ENCODE data around the gene SLC25A21.

SLC25A21 gene

GRCh38 chr14:37035401-37035800 is 137.0 kb downstream of the SLC25A21 start:
- ATAC-seq = no peak
- no peak for TF ChIP-seq RARB (CRISPR knock-in tag; IDR thresholded peaks at IDR 0.05)
- TF ChIP-seq ZFP30 (CRISPR knock-in tag; IDR thresholded peaks at IDR 0.05) = no peak
- no peak for TF ChIP-seq ZFP3 (CRISPR knock-in tag; IDR thresholded peaks at IDR 0.05)
- TF ChIP-seq TCF4 (CRISPR knock-in tag; IDR thresholded peaks at IDR 0.05; ENCODE audit: borderline replicate concordance) = no peak
- no peak for TF ChIP-seq ZNF8 (CRISPR knock-in tag; IDR thresholded peaks at IDR 0.05)
- TF ChIP-seq ESRRG (CRISPR knock-in tag; IDR thresholded peaks at IDR 0.05) = no peak
- TF ChIP-seq ZC3H10 (CRISPR knock-in tag; IDR thresholded peaks at IDR 0.05) = no peak
- no peak for TF ChIP-seq SNAI2 (CRISPR knock-in tag; IDR thresholded peaks at IDR 0.05)
- no peak for TF ChIP-seq PATZ1 (CRISPR knock-in tag; IDR thresholded peaks at IDR 0.05; ENCODE audit: borderline replicate concordance)
- TF ChIP-seq OSR1 (CRISPR knock-in tag; IDR thresholded peaks at IDR 0.05) = no peak
- TF ChIP-seq CSRNP3 (CRISPR knock-in tag; IDR thresholded peaks at IDR 0.05) = no peak

GRCh38 chr14:37034410-37035285 is 137.8 kb downstream of the SLC25A21 start:
- TF ChIP-seq TSHZ2 (CRISPR knock-in tag; IDR thresholded peaks at IDR 0.05) (no peak), SNAI2 (CRISPR knock-in tag; IDR thresholded peaks at IDR 0.05) (no peak), ZFP3 (CRISPR knock-in tag; IDR thresholded peaks at IDR 0.05) (no peak), TCF4 (CRISPR knock-in tag; IDR thresholded peaks at IDR 0.05; ENCODE audit: borderline replicate concordance) (no peak), PATZ1 (CRISPR knock-in tag; IDR thresholded peaks at IDR 0.05; ENCODE audit: borderline replicate concordance) (no peak), ARNTL (CRISPR knock-in tag; IDR thresholded peaks at IDR 0.05; ENCODE audit: borderline replicate concordance, low read depth) (no peak), POU6F1 (CRISPR knock-in tag; IDR thresholded peaks at IDR 0.05; ENCODE audit: borderline replicate concordance, low read depth) (no peak), CSDC2 (CRISPR knock-in tag; IDR thresholded peaks at IDR 0.05) (no peak), ESRRG (CRISPR knock-in tag; IDR thresholded peaks at IDR 0.05) (no peak), CSRNP3 (CRISPR knock-in tag; IDR thresholded peaks at IDR 0.05) (no peak), ZNF8 (CRISPR knock-in tag; IDR thresholded peaks at IDR 0.05) (no peak), ZNF70 (CRISPR knock-in tag; IDR thresholded peaks at IDR 0.05) (no peak), RARB (CRISPR knock-in tag; IDR thresholded peaks at IDR 0.05) (no peak), PPARA (CRISPR knock-in tag; IDR thresholded peaks at IDR 0.05; ENCODE audit: borderline replicate concordance) (no peak), ZNF565 (CRISPR knock-in tag; conservative IDR thresholded peaks at IDR 0.05; ENCODE audit: low read depth) (no peak), BACH2 (CRISPR knock-in tag; IDR thresholded peaks at IDR 0.05; ENCODE audit: borderline replicate concordance) (no peak), TOX (CRISPR knock-in tag; IDR thresholded peaks at IDR 0.05; ENCODE audit: borderline replicate concordance) (no peak), ZC3H10 (CRISPR knock-in tag; IDR thresholded peaks at IDR 0.05) (no peak), CREB5 (CRISPR knock-in tag; IDR thresholded peaks at IDR 0.05; ENCODE audit: low read depth) (no peak)
- ATAC-seq = no peak
